ENCODE measurements around the gene ZNF613.
A peak's percentile ranks its signal among the peaks of the same experiment; 100 is the strongest.

- no peak for TF ChIP-seq POLR2A (IDR thresholded peaks at IDR 0.05; ENCODE audit: low read depth, low read length)
- no peak for TF ChIP-seq POLR2AphosphoS5 (IDR thresholded peaks at IDR 0.05; ENCODE audit: low read depth, low read length)
- TF ChIP-seq TAF1 (IDR thresholded peaks at IDR 0.05; ENCODE audit: low read depth, low read length): no peak
- TF ChIP-seq SPI1 (IDR thresholded peaks at IDR 0.05; ENCODE audit: low read depth, low read length): peak; percentile 75
- TF ChIP-seq POU2F2 (IDR thresholded peaks at IDR 0.05; ENCODE audit: low read depth, low read length): no peak
Measured at GRCh38 chr19:51916167-51916566, 11.1 kb upstream of the ZNF613 start.
